Stimulated activated CD4-positive, alpha-beta T cell treated with anti-CD3 and anti-CD28 coated beads, Interleukin-4, amount 100 ng/mL, for 1 hour (primary cell): ENCODE data around the gene CEP97.

ENCODE experiments used
- DNase-seq: peaks from one replicate; pipeline ENCODE4 v3.0.0-alpha.2; 2020

Gene CEP97

DNA sequence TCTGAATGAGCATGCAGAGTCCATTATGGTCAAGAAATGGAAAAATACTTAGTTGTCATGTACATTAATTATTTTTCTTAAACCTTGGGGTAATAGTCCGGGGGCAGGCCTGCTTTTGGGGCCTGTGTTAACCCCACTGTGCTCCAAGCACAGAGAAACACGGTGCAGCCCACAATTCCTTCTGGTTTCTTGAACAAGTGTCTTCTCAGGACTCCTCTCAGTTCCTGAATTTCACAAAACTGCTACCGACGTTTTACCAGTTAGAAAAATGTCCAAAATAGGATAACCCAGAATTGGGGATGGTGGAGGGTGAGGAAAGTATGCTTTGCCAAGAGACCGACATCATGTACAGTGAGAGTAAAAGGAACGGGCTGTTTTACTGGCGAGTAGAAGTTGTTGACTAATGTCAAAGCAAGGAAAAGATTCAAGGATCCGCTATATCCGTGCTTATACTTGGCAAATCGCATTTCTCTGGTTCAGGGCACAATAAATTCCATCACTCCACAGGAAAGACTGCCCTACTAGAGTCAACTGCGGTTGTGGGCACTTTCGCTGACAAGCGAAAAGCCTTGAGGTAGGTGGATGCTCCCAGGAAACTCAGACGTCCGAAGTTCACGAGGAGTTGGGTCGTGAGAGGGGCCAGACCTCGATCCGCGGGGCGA lies 54.1 kb downstream of the CEP97 start:
- no peak for DNase-seq

GRCh38 chr3:101779047-101779821 lies 54.8 kb downstream of the CEP97 start, which contains the start of gene NXPE3:
TSS of gene NXPE3 (plus strand) at chr3:101779211. CDS start at chr3:101785597, 6,386 bp downstream.
- DNase-seq, result peak; percentile 97

DNA sequence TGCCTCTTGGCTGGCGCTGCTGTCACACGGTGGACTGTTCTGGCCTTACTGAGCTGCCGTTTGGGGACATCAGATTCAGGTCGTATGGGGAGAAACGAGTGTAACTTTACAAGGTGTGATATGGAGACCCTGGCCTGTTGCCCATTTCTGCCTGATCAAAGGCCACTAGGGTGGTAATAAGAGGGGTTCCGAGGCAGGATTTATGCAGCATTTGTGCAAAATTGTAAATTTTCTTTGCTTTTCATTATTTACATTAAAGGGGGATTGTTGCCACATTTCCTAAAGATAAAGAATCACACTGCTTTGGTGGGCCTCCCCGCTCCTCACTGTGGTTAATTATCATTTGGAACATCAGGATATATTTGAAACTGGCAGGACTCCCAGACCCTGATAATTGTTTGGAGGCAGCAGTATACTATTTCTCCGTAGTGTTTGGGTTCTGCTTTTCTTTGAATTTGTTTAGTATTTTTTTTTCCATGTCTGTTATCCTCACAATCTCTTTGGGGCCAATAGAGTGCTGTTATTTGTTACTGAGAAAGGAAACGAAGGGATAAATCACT lies 55.5 kb downstream of the CEP97 start:
- DNase-seq, result no peak

GRCh38 chr3:101780661-101781060 lies 56.2 kb downstream of the CEP97 start:
- no peak for DNase-seq

GRCh38 chr3:101781166-101781565 lies 56.8 kb downstream of the CEP97 start:
- DNase-seq, result no peak

DNA sequence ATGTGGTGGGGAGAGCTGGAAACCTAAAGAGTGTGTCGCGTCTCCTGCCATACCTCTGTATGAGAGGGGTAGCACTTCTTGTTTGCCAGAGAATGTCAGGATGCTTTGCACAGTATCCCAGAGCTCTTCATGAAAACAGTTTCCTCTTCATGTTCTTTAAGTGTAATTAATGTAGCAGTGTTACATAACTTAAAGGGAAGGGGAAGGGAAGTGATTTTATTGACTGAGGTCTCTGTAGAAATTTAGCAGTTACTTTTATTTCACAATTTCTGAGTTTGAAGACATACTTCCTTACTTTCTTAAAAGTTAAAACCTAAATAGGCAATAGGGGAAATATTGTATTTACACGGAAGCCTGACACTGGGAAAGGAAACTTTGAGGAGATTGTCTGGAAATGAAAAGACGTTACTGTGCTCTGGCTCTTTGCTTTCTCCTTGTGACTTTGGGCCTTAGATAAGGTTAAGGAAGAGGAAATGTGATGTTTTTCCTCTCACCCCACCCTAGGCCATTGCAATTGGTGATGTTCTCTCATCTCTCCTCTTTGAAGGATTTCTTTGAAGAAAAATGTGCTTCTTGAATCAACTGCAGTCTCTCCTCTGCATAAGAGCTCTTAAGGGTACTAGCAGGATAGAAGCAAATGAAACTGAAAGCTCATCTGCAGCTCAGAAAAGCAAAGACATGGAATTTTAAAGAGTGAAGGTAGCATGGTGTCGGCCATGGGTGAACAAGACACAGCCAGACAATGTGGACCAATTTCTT lies 60.6 kb downstream of the CEP97 start:
- no peak for DNase-seq

DNA sequence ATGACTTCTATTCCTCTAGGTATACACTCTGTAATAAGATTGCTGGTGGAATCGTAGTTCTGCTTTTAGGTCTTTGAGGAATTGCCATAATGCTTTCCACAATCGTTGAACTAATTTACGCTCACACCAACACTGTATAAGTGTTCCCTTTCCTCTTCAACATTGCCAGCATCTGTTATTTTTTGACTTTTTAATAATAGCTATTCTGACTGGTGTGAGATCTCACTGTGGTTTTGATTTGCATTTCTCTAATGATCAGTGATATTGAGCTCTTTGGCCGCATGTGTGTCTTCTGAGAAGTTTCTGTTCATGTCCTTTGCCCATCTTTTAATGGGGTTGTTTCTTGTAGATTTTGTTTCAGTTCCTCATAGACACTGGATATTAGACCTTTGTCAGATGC lies 67.4 kb downstream of the CEP97 start:
- no peak for DNase-seq

GRCh38 chr3:101796077-101796680 lies 71.8 kb downstream of the CEP97 start:
- DNase-seq, result no peak

- no peak for DNase-seq
Observed at GRCh38 chr3:101801174-101801573, 76.8 kb downstream of the CEP97 start.

- no peak for DNase-seq
Observed at GRCh38 chr3:101802179-101802578, 77.8 kb downstream of the CEP97 start.

GRCh38 chr3:101803173-101803782 lies 78.9 kb downstream of the CEP97 start:
- DNase-seq, result peak; percentile 6

- no peak for DNase-seq
Observed at GRCh38 chr3:101803939-101804338, 79.5 kb downstream of the CEP97 start.

DNA sequence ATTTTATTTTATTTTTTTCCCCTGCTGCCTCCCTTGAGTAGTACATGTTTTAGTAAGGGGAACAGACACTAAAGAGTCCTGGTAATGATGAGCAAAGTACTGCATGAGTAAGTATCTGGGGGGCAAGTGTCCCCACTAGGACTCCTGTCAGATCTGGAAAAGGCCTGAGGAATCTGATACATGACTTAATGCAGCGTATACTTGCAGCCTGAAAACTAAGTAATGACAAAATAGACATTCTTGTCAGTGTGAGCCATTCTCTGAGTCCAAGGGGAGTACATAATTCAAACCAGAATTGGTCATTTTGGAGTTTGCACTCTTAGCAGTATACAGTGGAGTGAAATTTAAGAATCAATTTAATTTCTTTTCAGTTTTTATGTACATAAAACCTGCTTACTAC lies 82.1 kb downstream of the CEP97 start:
- DNase-seq, result no peak

GRCh38 chr3:101807888-101808287 lies 83.5 kb downstream of the CEP97 start:
- DNase-seq, result no peak

GRCh38 chr3:101809178-101810021 lies 85.0 kb downstream of the CEP97 start:
- peak; percentile 15 for DNase-seq

GRCh38 chr3:101810022-101810418 lies 85.6 kb downstream of the CEP97 start:
- DNase-seq, result no peak

DNA sequence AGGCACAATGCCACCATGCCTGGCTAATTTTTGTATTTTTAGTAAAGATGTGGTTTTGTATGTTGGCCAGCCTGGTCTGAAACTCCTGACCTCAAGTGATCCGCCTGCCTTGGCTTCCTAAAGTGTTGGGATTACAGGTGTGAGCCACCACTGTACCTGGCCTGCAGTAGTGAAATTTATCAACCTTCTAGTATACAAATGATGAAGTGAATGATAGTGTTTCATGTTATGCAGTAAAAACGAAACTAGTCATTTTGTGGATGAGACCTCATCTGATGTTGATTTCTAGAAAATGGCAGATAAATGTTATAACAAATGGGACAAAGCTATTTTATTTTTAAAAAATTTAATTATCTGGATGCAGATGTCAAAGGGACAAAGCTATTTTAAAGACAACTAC lies 87.5 kb downstream of the CEP97 start:
- no peak for DNase-seq

DNA sequence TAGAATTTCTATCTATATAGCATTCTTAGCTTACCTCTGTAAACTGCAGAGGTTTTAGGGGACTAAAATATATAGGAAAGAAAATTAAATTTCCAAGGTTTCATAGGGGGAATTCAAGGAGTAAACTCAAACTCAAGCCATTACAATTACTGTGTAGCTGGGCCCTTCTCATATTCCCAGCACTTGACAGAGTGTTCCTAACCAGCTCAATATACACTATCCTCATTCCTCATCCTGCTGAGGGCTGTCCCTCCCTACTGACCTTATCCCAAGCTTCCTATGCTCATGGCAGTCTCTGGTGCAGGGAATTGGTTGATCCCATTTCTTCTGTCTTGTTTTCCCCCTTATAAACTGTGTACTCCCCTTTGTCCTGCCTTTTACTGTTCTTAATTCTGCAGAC lies 88.5 kb downstream of the CEP97 start:
- no peak for DNase-seq

DNA sequence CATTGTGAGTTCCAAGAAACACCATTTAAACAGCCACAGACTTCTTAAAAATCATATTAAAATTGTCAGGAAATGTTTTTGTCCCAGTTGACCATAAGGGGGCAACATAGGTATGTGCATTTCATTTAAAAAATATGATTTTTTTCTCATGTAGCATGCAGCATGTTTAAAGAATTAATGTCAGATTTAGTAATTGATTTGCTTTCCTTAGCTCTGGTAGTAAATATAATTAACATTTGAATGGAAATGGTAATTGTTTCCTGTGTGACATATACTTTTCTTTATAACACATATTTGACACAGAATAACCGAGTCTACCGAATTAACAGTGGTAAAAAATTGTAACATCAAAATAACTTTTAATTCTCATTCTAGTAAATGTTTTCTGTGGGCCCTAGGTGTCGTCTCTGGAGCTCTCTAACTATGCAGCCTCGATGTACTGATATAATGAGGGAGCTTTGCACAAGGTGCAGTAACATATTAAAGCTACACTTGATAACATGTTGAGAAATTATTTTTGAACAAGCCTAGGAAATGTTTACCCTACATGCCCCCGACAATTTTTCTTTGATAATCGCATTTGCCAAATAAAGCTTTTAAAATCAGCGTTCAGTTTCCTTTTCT lies 89.5 kb downstream of the CEP97 start:
- no peak for DNase-seq

DNA sequence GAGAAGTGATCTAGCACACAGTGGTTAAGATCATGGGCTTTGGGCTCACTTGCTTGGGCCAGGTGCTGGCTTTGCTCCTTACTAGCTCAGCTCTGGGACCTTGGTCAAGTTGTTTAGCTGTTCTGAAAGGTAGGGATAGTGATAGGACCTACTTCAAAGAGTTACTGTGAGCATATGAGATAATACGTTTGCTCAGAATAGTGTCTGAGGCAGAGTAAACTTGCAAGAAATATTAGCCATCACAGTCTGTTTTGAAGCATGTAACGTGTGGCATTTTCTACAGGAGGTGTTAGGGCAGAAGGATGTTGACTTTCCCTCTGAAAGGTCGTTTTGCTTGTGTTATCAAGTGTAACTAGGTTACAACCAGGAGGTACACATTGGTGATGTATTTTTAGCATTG lies 90.4 kb downstream of the CEP97 start:
- no peak for DNase-seq
